Panc1 (cell line): Measurements from ENCODE around the gene CHPT1. TPM values are rescaled to one million over a fixed set of nuclear protein-coding genes. Genes with fewer than 3 reads are reported as not detected.
"Not testable (repeated sequence)": the region's sequence is repeated elsewhere in the genome, so short reads cannot be mapped to it uniquely, and the experiment has no call there.

Experiments
- ATAC-seq: fragments of 200-7000 bp; cut with Tn5 transposase; 2 replicates; pipeline ENCODE4 v1.9.1; 2020; ENCODE audit warnings: mild to moderate bottlenecking, moderate library complexity
- BruUV-seq: library from RNA; stranded (reverse); fragments of 400-500 nt; replicated peaks from 2 replicates; lab custom pipeline; 2021; lab: Mats Ljungman, UMichigan
- CTCF ChIA-PET: fragments of 300-600 bp; sonication (Branson Sonifier 250); formaldehyde crosslinking; loops from one replicate; lab custom pipeline; 2022; ENCODE audit warnings: antibody characterized with exemption; lab: Charles Lee
- POLR2A ChIA-PET: fragments of 300-600 bp; sonication (Branson Sonifier 250); formaldehyde crosslinking; loops from one replicate; lab custom pipeline; 2022; ENCODE audit warnings: antibody characterized with exemption; lab: Charles Lee
- DNase-seq: peaks from one replicate; pipeline ENCODE4 v3.0.0-alpha.2; 2010; ENCODE audit warnings: low read depth, low spot score
- H3K27ac ChIP-seq: 2 replicates; pipeline ENCODE4 v1.5.1; 2011; ENCODE audit warnings: mild to moderate bottlenecking, low read length, inconsistent platforms
- H3K27me3 ChIP-seq: fragments of 200-500 bp; sonication (Bioruptor generic); 2 replicates; pipeline ENCODE4 v1.6.0; 2014; ENCODE audit warnings: low read length, inconsistent platforms; ENCODE audit not compliant: control insufficient read depth, insufficient read depth
- H3K36me3 ChIP-seq: fragments of 200-500 bp; sonication (Bioruptor generic); 2 replicates; pipeline ENCODE4 v1.5.1; 2014; ENCODE audit warnings: inconsistent platforms, mild to moderate bottlenecking, low read length, moderate library complexity; ENCODE audit not compliant: control insufficient read depth, insufficient read depth
- H3K4me1 ChIP-seq: 2 replicates; pipeline ENCODE4 v1.5.1; 2011; ENCODE audit warnings: inconsistent platforms, mild to moderate bottlenecking, low read length, moderate library complexity; ENCODE audit not compliant: control insufficient read depth, insufficient read depth
- H3K4me3 ChIP-seq, 2 experiments: 2 replicates each; pipeline ENCODE4 v1.5.1; 2011 to 2012; ENCODE audit warnings: low read depth in 2 of 2, low read length in 2 of 2, mild to moderate bottlenecking in 2 of 2, inconsistent platforms in 1 of 2, moderate library complexity in 1 of 2
- H3K9me3 ChIP-seq: fragments of 200-500 bp; sonication (Bioruptor generic); 2 replicates; pipeline ENCODE4 v1.5.1; 2014; ENCODE audit warnings: low read depth, mild to moderate bottlenecking, inconsistent platforms, low read length, moderate library complexity; ENCODE audit not compliant: control insufficient read depth, insufficient read depth
- CTCF ChIP-seq: fragments of 450-650 bp; IDR thresholded peaks from 2 replicates; pipeline ENCODE4 v1.5.1; 2017; ENCODE audit warnings: mild to moderate bottlenecking
- POLR2AphosphoS5 ChIP-seq: IDR thresholded peaks from 2 replicates; pipeline ENCODE4 v1.6.1; 2012; ENCODE audit warnings: mild to moderate bottlenecking, low read depth, low read length, moderate library complexity
- REST ChIP-seq, 2 experiments: IDR thresholded peaks; 2 replicates each; pipeline ENCODE4 v1.6.1; 2011 to 2012; ENCODE audit warnings: low read depth in 2 of 2, control low read depth in 1 of 2, low read length in 1 of 2, mild to moderate bottlenecking in 1 of 2, moderate library complexity in 1 of 2; ENCODE audit not compliant: insufficient read depth in 1 of 2
- SIN3A ChIP-seq: IDR thresholded peaks from 2 replicates; pipeline ENCODE4 v1.6.1; 2012; ENCODE audit warnings: low read depth, mild to moderate bottlenecking, low read length, moderate library complexity, borderline replicate concordance; ENCODE audit not compliant: insufficient read depth
- TCF7L2 ChIP-seq: IDR thresholded peaks from 2 replicates; pipeline ENCODE4 v1.6.1; 2011; ENCODE audit warnings: mild to moderate bottlenecking, low read depth, low read length, inconsistent platforms
- in situ Hi-C: cut with HindIII; loops from 2 replicates; pipeline ENCODE4 v1.10.0; 2016; ENCODE audit warnings: low sequenced_read_pairs, low pct_unique_long_range_greater_than_20kb
- intact Hi-C: fragments of 100-400 bp; cut with micrococcal nuclease; formaldehyde crosslinking; loops from one replicate; pipeline ENCODE4 v1.10.0; 2022; ENCODE audit not compliant: unreplicated experiment
- total RNA-seq: library from RNA; stranded (reverse); gene quantifications from one replicate; pipeline ENCODE4 v1.2.1, GENCODE V29; 2021; ENCODE audit not compliant: unreplicated experiment

Gene CHPT1
- total RNA-seq, 1 experiment from 2014 or later, result 78.3 TPM

GRCh38 chr12:101675555-101675954, 21.9 kb upstream of the CHPT1 start:
- H3K4me3 ChIP-seq, result no peak overlapping the region
- intact Hi-C loops (no loop called here), in situ Hi-C loops (no loop called here)
- no peaks in the 10 kb centered on the region; the same call in 1 of the 2 replicates for H3K27me3 ChIP-seq
- no peak for ATAC-seq
- no peak for DNase-seq
- H3K9me3 ChIP-seq, result no peaks in the 10 kb centered on the region
- H3K4me1 ChIP-seq, result no peaks in the 10 kb centered on the region
- BruUV-seq, result no TSS peak
- POLR2A ChIA-PET, result interaction anchor here (0.6 kb wide), 1 partner anchor 1803 kb away, joined by 5 read pairs; no protein-coding TSS in a partner anchor
- CTCF ChIA-PET, result no interaction called here
- TF ChIP-seq SIN3A, result no peak
- no peaks in the 10 kb centered on the region for H3K36me3 ChIP-seq
- no peak overlapping the region for H3K27ac ChIP-seq

- BruUV-seq, DNase-seq, H3K9me3 ChIP-seq, CTCF ChIA-PET, intact Hi-C loops, H3K4me3 ChIP-seq, POLR2A ChIA-PET, ATAC-seq, H3K27ac ChIP-seq, in situ Hi-C loops, H3K4me1 ChIP-seq, H3K27me3 ChIP-seq, H3K36me3 ChIP-seq: not testable (repeated sequence)
Observed at GRCh38 chr12:101676497-101676896, 20.9 kb upstream of the CHPT1 start.

- Histone ChIP-seq H3K9me3 (no peaks in the 10 kb centered on the region), H3K4me1 (no peaks in the 10 kb centered on the region), H3K4me3 (no peak overlapping the region), H3K27ac (no peak overlapping the region), H3K27me3 (peaks cover 2% of the 10 kb centered on the region; the same call in 1 of the 2 replicates), H3K36me3 (no peaks in the 10 kb centered on the region)
- CTCF ChIA-PET, result no interaction called here
- intact Hi-C loops, result no loop called here
- TF ChIP-seq REST (IDR thresholded peaks at IDR 0.05; ENCODE audit: insufficient read depth in 1 of 2, low read depth in 2 of 2, low read length in 1 of 2) (no peak), TCF7L2 (no peak)
- DNase-seq, result no peak
- in situ Hi-C loops, result no loop called here
- ATAC-seq, result no peak
- BruUV-seq, result no TSS peak
- POLR2A ChIA-PET, result no interaction called here
Observed at GRCh38 chr12:101678081-101678480, 19.4 kb upstream of the CHPT1 start.

GRCh38 chr12:101680240-101680639, 17.2 kb upstream of the CHPT1 start:
- no TSS peak for BruUV-seq
- intact Hi-C loops, result no loop called here

More at GRCh38 chr12:101680240-101680639, 17.2 kb upstream of the CHPT1 start:
- in situ Hi-C loops, result no loop called here
- Histone ChIP-seq H3K4me3 (no peak overlapping the region), H3K36me3 (no peaks in the 10 kb centered on the region), H3K9me3 (no peaks in the 10 kb centered on the region), H3K4me1 (no peaks in the 10 kb centered on the region), H3K27ac (no peak overlapping the region), H3K27me3 (peaks cover 2% of the 10 kb centered on the region; the same call in 1 of the 2 replicates)
- DNase-seq (no peak), ATAC-seq (no peak)
- no peak for TF ChIP-seq CTCF
- TF ChIP-seq REST (IDR thresholded peaks at IDR 0.05; ENCODE audit: insufficient read depth in 1 of 2, low read depth in 2 of 2, low read length in 1 of 2), result no peak
- TF ChIP-seq SIN3A, result no peak
- TF ChIP-seq TCF7L2, result no peak
- TF ChIP-seq POLR2AphosphoS5, result no peak
- CTCF ChIA-PET, result no interaction called here
- POLR2A ChIA-PET, result no interaction called here
